Testis (tissue), 2 donors: ENCODE measurements around the gene IQSEC1.

Experiments
- POLR2A ChIP-seq: fragments of 450-650 bp; IDR thresholded peaks from one replicate; pipeline ENCODE4 v1.6.1; 2017; ENCODE audit warnings: antibody characterized with exemption, mild to moderate bottlenecking, moderate library complexity
- TF ChIP-seq, protein P1 (sequence below), 3 experiments: fragments of 450-650 bp in 2 of 3; fragments of 200-600 bp in 1 of 3; sonication (generic) in 1 of 3; IDR thresholded peaks; one replicate each; pipeline ENCODE4 v1.5.1; 2016 to 2019; ENCODE audit warnings: antibody characterized with exemption in 3 of 3, mild to moderate bottlenecking in 2 of 3, moderate library complexity in 1 of 3

DNA sequence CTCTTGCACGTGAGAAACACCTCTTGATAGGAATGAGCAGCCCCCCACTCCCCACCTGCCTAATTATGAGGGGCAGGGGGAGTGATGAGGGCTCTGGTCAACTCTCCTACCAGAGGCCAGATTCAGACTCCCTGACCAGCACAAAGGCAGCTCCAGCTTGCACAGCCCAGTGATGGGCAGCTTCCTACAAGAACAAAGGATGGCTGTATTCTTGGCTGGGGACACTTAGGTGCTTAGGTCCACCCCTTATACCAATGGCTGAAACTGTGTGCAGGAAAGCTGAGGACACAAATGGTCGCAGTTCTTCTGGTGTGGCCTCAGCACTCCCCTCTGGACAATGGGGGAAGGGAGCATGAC is 81.8 kb downstream of the IQSEC1 start:
- TF ChIP-seq, protein P1, sequence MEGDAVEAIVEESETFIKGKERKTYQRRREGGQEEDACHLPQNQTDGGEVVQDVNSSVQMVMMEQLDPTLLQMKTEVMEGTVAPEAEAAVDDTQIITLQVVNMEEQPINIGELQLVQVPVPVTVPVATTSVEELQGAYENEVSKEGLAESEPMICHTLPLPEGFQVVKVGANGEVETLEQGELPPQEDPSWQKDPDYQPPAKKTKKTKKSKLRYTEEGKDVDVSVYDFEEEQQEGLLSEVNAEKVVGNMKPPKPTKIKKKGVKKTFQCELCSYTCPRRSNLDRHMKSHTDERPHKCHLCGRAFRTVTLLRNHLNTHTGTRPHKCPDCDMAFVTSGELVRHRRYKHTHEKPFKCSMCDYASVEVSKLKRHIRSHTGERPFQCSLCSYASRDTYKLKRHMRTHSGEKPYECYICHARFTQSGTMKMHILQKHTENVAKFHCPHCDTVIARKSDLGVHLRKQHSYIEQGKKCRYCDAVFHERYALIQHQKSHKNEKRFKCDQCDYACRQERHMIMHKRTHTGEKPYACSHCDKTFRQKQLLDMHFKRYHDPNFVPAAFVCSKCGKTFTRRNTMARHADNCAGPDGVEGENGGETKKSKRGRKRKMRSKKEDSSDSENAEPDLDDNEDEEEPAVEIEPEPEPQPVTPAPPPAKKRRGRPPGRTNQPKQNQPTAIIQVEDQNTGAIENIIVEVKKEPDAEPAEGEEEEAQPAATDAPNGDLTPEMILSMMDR (IDR thresholded peaks at IDR 0.05), result no peak
- TF ChIP-seq POLR2A, result no peak
